LNCAP (cell line): ENCODE data around the gene ABHD14A.

Experiments
- TF ChIP-seq, protein P1 (sequence below): fragments of 450-650 bp; IDR thresholded peaks from 2 replicates; pipeline ENCODE4 v1.5.1; 2017; ENCODE audit warnings: mild to moderate bottlenecking

Gene ABHD14A

GRCh38 chr3:51932471-51933370 lies 42.1 kb upstream of the ABHD14A start:
- TF ChIP-seq, protein P1, sequence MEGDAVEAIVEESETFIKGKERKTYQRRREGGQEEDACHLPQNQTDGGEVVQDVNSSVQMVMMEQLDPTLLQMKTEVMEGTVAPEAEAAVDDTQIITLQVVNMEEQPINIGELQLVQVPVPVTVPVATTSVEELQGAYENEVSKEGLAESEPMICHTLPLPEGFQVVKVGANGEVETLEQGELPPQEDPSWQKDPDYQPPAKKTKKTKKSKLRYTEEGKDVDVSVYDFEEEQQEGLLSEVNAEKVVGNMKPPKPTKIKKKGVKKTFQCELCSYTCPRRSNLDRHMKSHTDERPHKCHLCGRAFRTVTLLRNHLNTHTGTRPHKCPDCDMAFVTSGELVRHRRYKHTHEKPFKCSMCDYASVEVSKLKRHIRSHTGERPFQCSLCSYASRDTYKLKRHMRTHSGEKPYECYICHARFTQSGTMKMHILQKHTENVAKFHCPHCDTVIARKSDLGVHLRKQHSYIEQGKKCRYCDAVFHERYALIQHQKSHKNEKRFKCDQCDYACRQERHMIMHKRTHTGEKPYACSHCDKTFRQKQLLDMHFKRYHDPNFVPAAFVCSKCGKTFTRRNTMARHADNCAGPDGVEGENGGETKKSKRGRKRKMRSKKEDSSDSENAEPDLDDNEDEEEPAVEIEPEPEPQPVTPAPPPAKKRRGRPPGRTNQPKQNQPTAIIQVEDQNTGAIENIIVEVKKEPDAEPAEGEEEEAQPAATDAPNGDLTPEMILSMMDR: no peak

GRCh38 chr3:51933471-51934138 lies 41.3 kb upstream of the ABHD14A start:
- TF ChIP-seq, protein P1: no peak

DNA sequence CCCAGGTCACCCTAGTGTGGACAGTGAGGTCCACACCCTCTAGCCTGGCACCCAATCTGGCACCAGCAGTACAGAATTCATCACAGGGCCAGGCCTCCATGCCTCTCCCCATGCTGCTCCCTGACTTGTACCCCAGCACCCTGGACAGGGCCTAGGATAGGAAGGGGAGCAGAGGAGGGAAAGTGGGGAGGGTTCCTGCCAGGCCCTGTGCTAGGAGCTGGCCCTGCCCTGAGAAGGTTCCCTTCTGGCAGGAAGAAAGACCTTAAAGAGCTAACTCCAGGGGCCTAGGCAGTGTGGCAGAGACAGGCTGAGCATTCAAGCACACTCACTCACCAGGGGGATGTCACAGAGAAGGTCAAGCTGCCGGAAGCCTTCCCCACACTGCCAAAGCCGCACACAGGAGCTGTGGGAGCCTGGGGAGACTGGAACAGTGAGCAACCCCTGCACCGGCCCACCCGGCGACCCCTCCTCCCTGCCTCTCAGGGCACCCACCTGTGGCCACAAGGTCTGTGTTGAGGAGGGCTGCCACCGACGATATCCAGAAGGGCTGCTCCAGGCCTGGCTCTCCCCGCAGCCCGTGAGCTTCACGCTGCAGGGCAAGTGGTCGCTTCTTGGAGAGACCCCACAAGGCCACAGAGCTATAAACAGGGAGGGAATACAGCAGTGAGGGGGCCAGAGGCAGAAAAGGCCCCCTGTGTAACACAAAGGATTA lies 40.6 kb upstream of the ABHD14A start:
- TF ChIP-seq, protein P1: no peak

DNA sequence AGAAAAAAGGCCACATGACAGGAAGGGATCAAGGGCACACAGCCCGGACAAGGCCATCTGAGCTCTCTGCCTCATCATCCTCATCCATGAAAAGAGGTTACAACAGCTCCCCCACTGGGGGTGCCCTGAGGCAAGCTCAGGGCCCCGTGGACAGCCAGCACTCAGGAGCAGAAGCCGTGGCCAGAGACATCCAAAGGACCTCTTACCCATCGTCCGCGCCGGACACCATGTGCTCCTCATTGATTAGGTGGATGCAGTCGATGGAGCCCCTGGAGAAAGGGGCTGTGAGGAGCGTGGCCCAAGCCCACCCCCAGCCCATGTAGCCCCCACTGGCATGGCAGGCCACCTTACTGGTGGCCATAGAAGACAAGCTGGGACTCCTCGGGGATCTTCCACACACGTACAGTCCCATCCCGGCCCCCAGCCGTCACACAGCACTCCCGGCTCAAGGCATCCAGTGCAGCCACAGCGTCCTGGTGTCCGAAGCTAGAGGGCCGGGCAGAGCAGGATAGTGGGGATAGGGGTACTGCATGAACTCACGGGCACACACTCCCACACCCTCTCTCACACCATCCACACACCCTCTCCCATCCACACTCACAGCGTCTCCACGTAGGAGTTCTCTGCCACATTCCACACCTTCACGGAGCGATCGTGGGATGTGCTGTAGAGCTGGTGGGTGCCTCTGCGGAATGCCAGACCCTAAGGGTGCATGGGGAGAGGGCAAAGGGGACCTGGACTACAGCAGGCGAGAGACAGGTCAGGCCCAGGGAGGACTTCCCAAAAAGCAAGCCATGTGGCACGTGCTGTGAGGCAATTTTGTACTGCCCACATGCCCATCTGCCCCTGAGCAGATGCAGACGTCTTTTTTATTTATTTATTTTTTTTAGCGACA lies 39.6 kb upstream of the ABHD14A start:
- TF ChIP-seq, protein P1: no peak

- TF ChIP-seq, protein P1: no peak
Observed at GRCh38 chr3:51935886-51936755, 38.7 kb upstream of the ABHD14A start.

DNA sequence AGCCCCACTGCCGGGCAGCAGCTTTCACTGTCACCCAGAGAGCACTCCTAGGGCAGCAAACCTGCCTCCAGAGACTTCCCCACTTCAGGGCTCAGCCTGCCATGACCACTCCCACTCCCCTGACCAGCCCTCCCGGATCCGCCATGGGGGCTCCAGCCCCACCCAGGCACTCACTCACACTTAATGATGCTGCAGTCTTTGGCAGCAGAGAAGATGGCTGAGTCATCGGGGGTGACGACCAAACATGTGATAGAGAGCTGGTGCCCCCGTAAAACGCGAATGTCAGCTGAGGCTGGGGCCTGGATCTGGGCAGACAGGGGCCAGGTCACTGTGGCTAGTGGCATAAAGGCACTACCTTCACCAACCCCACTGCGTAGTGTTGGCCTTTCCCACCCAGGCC lies 37.9 kb upstream of the ABHD14A start:
- TF ChIP-seq, protein P1: no peak
